Stimulated activated CD8-positive, alpha-beta memory T cell treated with anti-CD3 and anti-CD28 coated beads, Interleukin-15, amount 100 ng/mL, for 48 hours (primary cell): ENCODE data around the gene TUBA3C.
"Not testable (repeated sequence)": the region's sequence is repeated elsewhere in the genome, so short reads cannot be mapped to it uniquely, and the experiment has no call there.

Source experiments
- DNase-seq, 2 donors: peaks; one replicate each; pipeline ENCODE4 v3.0.0-alpha.2; 2020; ENCODE audit warnings: low read depth in 2 of 2

Gene TUBA3C

GRCh38 chr13:19181621-19182485 lies at the start of gene TUBA3C:
TSS of gene TUBA3C (minus strand) at chr13:19181824. CDS start at chr13:19181747, 77 bp downstream.
- no peak for DNase-seq

- DNase-seq: not testable (repeated sequence)
Measured at GRCh38 chr13:19207413-19207812, 25.8 kb upstream of the TUBA3C start.

GRCh38 chr13:19192622-19193021 lies 11.0 kb upstream of the TUBA3C start:
- DNase-seq: not testable (repeated sequence)

- not testable (repeated sequence) for DNase-seq
Measured at GRCh38 chr13:19189911-19190310, 8.3 kb upstream of the TUBA3C start.

- not testable (repeated sequence) for DNase-seq
Measured at GRCh38 chr13:19189368-19189767, 7.7 kb upstream of the TUBA3C start.

GRCh38 chr13:19185865-19186645 lies 4.4 kb upstream of the TUBA3C start:
- no peak for DNase-seq

- DNase-seq: no peak
Measured at GRCh38 chr13:19185086-19185864, 3.7 kb upstream of the TUBA3C start.

- no peak for DNase-seq
Measured at GRCh38 chr13:19184176-19184575, 2.6 kb upstream of the TUBA3C start.

GRCh38 chr13:19183676-19184075 lies 2.1 kb upstream of the TUBA3C start:
- DNase-seq: no peak

- no peak for DNase-seq
Measured at GRCh38 chr13:19182536-19182935, 912 bp upstream of the TUBA3C start.

GRCh38 chr13:19181021-19181620 lies 503 bp downstream of the TUBA3C start:
- DNase-seq: no peak

GRCh38 chr13:19179916-19180315 lies 1.7 kb downstream of the TUBA3C start:
- no peak for DNase-seq

- DNase-seq: no peak
Measured at GRCh38 chr13:19178901-19179593, 2.6 kb downstream of the TUBA3C start.

- DNase-seq: not testable (repeated sequence)
Measured at GRCh38 chr13:19176981-19177776, 4.4 kb downstream of the TUBA3C start.

GRCh38 chr13:19173752-19174151 lies 7.9 kb downstream of the TUBA3C start:
- no peak for DNase-seq

- no peak for DNase-seq
Measured at GRCh38 chr13:19172647-19173030, 9.0 kb downstream of the TUBA3C start.

GRCh38 chr13:19172007-19172646 lies 9.5 kb downstream of the TUBA3C start:
- no peak for DNase-seq

GRCh38 chr13:19171563-19171962 lies 10.1 kb downstream of the TUBA3C start:
- DNase-seq: no peak

GRCh38 chr13:19169991-19170390 lies 11.6 kb downstream of the TUBA3C start:
- DNase-seq: no peak

- DNase-seq: no peak
Measured at GRCh38 chr13:19169496-19169895, 12.1 kb downstream of the TUBA3C start.
